Endothelial cell of umbilical vein (primary cell): ENCODE measurements around the gene MRPS6.

Source experiments
- EZH2 ChIP-seq: IDR thresholded peaks from 2 replicates; pipeline ENCODE4 v1.6.1; 2012; ENCODE audit warnings: borderline replicate concordance, low read depth, mild to moderate bottlenecking, moderate library complexity, low read length, inconsistent platforms; ENCODE audit not compliant: severe bottlenecking
- MAX ChIP-seq: IDR thresholded peaks from 2 replicates; pipeline ENCODE4 v1.6.1; 2011; ENCODE audit not compliant: insufficient read depth, insufficient read length
- TF ChIP-seq, protein P1 (sequence below), 2 donors: IDR thresholded peaks; 1 replicate in 1 of 2; 2 replicates in 1 of 2; pipeline ENCODE4 v1.5.1; 2011; ENCODE audit warnings: low read length in 2 of 2, mild to moderate bottlenecking in 2 of 2, moderate library complexity in 2 of 2, control low read depth in 1 of 2, inconsistent platforms in 1 of 2, low read depth in 1 of 2; ENCODE audit not compliant: insufficient read depth in 1 of 2; ENCODE audit errors: extremely low read depth in 1 of 2

GRCh38 chr21:34126269-34126668 is 52.9 kb downstream of the MRPS6 start:
- no peak for TF ChIP-seq MAX
- TF ChIP-seq, protein P1, sequence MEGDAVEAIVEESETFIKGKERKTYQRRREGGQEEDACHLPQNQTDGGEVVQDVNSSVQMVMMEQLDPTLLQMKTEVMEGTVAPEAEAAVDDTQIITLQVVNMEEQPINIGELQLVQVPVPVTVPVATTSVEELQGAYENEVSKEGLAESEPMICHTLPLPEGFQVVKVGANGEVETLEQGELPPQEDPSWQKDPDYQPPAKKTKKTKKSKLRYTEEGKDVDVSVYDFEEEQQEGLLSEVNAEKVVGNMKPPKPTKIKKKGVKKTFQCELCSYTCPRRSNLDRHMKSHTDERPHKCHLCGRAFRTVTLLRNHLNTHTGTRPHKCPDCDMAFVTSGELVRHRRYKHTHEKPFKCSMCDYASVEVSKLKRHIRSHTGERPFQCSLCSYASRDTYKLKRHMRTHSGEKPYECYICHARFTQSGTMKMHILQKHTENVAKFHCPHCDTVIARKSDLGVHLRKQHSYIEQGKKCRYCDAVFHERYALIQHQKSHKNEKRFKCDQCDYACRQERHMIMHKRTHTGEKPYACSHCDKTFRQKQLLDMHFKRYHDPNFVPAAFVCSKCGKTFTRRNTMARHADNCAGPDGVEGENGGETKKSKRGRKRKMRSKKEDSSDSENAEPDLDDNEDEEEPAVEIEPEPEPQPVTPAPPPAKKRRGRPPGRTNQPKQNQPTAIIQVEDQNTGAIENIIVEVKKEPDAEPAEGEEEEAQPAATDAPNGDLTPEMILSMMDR (IDR thresholded peaks at IDR 0.05; ENCODE audit: extremely low read depth in 1 of 2, insufficient read depth in 1 of 2, low read depth in 1 of 2, low read length in 2 of 2) = no peak
- no peak for TF ChIP-seq EZH2
